Astrocyte (in vitro differentiated cells and primary cell): ENCODE measurements around the gene HSPA4L. TPM values are rescaled to one million over a fixed set of nuclear protein-coding genes. Genes with fewer than 3 reads are reported as not detected.

Experiments
- DNase-seq: peaks from one replicate; pipeline ENCODE4 v3.0.0-alpha.2; 2010; ENCODE audit warnings: low read depth
- FAIRE-seq: peaks from 2 replicates; lab custom pipeline; 2011; peaks lifted over from hg19 to GRCh38; lab: Jason Lieb, UNC
- H2AFZ ChIP-seq: 2 replicates; pipeline ENCODE4 v1.6.0; 2012; ENCODE audit warnings: low read depth, low read length, inconsistent platforms
- H3K27ac ChIP-seq: 2 replicates; pipeline ENCODE4 v1.5.1; 2011; ENCODE audit warnings: low read depth, low read length, inconsistent platforms
- H3K27me3 ChIP-seq: 2 replicates; pipeline ENCODE4 v1.6.0; 2011; ENCODE audit warnings: low read length, inconsistent platforms; ENCODE audit not compliant: insufficient read depth
- H3K36me3 ChIP-seq: 2 replicates; pipeline ENCODE4 v1.5.1; 2011; ENCODE audit warnings: low read length, inconsistent platforms; ENCODE audit not compliant: insufficient read depth
- H3K4me1 ChIP-seq: 2 replicates; pipeline ENCODE4 v1.5.1; 2011; ENCODE audit warnings: low read length, inconsistent platforms; ENCODE audit not compliant: insufficient read depth
- H3K4me2 ChIP-seq: 2 replicates; pipeline ENCODE4 v1.6.0; 2012; ENCODE audit warnings: low read length, inconsistent platforms
- H3K4me3 ChIP-seq: 2 replicates; pipeline ENCODE4 v1.5.1; 2011; ENCODE audit warnings: low read depth, mild to moderate bottlenecking, low read length, inconsistent platforms; ENCODE audit not compliant: insufficient read depth
- H3K79me2 ChIP-seq: 2 replicates; pipeline ENCODE4 v1.6.0; 2012; ENCODE audit warnings: mild to moderate bottlenecking, low read length, inconsistent platforms; ENCODE audit not compliant: insufficient read depth
- H3K9ac ChIP-seq: 2 replicates; pipeline ENCODE4 v1.6.0; 2012; ENCODE audit warnings: mild to moderate bottlenecking, low read length, inconsistent platforms
- H3K9me3 ChIP-seq: 2 replicates; pipeline ENCODE4 v1.5.1; 2012; ENCODE audit warnings: low read depth, mild to moderate bottlenecking, low read length, inconsistent platforms; ENCODE audit not compliant: insufficient read depth
- H4K20me1 ChIP-seq: 2 replicates; pipeline ENCODE4 v1.6.0; 2012; ENCODE audit warnings: low read length, inconsistent platforms; ENCODE audit not compliant: insufficient read depth
- H3K27ac Mint-ChIP-seq: one replicate; pipeline ENCODE4 v1.8.0; 2021; ENCODE audit warnings: mild to moderate bottlenecking, mixed read lengths; ENCODE audit not compliant: unreplicated experiment
- H3K27me3 Mint-ChIP-seq: one replicate; pipeline ENCODE4 v1.8.0; 2021; ENCODE audit warnings: low read depth, mixed read lengths; ENCODE audit not compliant: unreplicated experiment
- H3K36me3 Mint-ChIP-seq: one replicate; pipeline ENCODE4 v1.8.0; 2021; ENCODE audit warnings: low read depth, mixed read lengths; ENCODE audit not compliant: unreplicated experiment
- H3K4me1 Mint-ChIP-seq: one replicate; pipeline ENCODE4 v1.8.0; 2021; ENCODE audit warnings: low read depth, mixed read lengths; ENCODE audit not compliant: unreplicated experiment
- H3K4me3 Mint-ChIP-seq: one replicate; pipeline ENCODE4 v1.8.0; 2021; ENCODE audit warnings: mild to moderate bottlenecking, moderate library complexity, mixed read lengths; ENCODE audit not compliant: unreplicated experiment
- H3K9me3 Mint-ChIP-seq: one replicate; pipeline ENCODE4 v1.8.0; 2021; ENCODE audit warnings: mild to moderate bottlenecking, mixed read lengths; ENCODE audit not compliant: unreplicated experiment
- EZH2 ChIP-seq: IDR thresholded peaks from 2 replicates; pipeline ENCODE4 v1.6.1; 2012; ENCODE audit warnings: mild to moderate bottlenecking, low read length, inconsistent platforms; ENCODE audit not compliant: insufficient read depth
- total RNA-seq: library from RNA; stranded (reverse); gene quantifications from 2 replicates; pipeline ENCODE4 v1.2.1, GENCODE V29; 2021
- TF ChIP-seq, protein P1 (sequence below): IDR thresholded peaks from 2 replicates; pipeline ENCODE4 v1.5.1; 2011; ENCODE audit warnings: low read depth, mild to moderate bottlenecking, inconsistent platforms, low read length, moderate library complexity; ENCODE audit not compliant: insufficient read depth

HSPA4L gene
- total RNA-seq, 1 donor from 2014 or later, result 8.9 TPM

DNA sequence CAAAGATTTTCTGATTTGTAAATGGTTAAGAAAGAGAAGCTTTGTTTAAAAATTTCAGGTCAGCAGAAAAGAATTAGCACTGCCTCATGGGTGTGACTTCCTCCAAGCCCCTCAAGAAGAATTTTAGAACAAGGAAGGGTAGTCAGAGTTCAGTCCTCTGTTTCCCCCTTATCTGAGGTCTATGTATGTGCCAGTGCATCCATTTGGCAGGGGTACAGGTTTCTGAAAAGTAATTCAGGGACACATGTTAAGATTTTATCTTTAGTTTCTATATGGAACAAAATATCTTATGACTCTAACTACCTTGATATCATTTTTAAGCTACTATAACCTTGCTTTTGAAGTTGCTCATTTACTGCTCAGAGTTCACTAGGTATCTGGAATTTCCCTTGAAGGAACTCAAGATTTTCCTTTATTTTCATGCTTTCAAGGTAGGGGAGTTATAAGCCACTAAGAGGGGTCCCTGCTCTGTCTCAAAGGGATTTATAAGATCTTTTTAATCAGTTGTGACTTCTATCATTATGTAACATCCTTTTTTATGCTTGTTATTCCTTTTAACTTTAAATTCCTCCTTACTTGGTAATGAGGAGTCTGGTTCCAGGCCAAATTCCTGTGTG lies 74.2 kb downstream of the HSPA4L start:
- H3K4me3 ChIP-seq, result no peak overlapping the region
- no peaks in the 10 kb centered on the region for H3K9me3 ChIP-seq
- Mint-ChIP-seq H3K9me3 (peaks cover 10% of the 10 kb centered on the region), H3K4me1 (peaks cover 18% of the 10 kb centered on the region), H3K27me3 (no peaks in the 10 kb centered on the region), H3K36me3 (peaks cover 4% of the 10 kb centered on the region), H3K27ac (peak overlapping the region; percentile 85), H3K4me3 (no peak overlapping the region)
- no peaks in the 10 kb centered on the region for H3K36me3 ChIP-seq
- no peaks in the 10 kb centered on the region for H4K20me1 ChIP-seq
- peaks cover 12% of the 10 kb centered on the region for H3K4me1 ChIP-seq
- H2AFZ ChIP-seq, result no peak overlapping the region
- no peaks in the 10 kb centered on the region for H3K79me2 ChIP-seq
- H3K4me2 ChIP-seq, result peak overlapping the region; percentile 73
- FAIRE-seq (no peak), DNase-seq (no peak)
- no peak overlapping the region for H3K9ac ChIP-seq
- H3K27me3 ChIP-seq, result no peaks in the 10 kb centered on the region
- no peak overlapping the region for H3K27ac ChIP-seq
- TF ChIP-seq EZH2, result no peak
- TF ChIP-seq, protein P1, sequence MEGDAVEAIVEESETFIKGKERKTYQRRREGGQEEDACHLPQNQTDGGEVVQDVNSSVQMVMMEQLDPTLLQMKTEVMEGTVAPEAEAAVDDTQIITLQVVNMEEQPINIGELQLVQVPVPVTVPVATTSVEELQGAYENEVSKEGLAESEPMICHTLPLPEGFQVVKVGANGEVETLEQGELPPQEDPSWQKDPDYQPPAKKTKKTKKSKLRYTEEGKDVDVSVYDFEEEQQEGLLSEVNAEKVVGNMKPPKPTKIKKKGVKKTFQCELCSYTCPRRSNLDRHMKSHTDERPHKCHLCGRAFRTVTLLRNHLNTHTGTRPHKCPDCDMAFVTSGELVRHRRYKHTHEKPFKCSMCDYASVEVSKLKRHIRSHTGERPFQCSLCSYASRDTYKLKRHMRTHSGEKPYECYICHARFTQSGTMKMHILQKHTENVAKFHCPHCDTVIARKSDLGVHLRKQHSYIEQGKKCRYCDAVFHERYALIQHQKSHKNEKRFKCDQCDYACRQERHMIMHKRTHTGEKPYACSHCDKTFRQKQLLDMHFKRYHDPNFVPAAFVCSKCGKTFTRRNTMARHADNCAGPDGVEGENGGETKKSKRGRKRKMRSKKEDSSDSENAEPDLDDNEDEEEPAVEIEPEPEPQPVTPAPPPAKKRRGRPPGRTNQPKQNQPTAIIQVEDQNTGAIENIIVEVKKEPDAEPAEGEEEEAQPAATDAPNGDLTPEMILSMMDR, result no peak

DNA sequence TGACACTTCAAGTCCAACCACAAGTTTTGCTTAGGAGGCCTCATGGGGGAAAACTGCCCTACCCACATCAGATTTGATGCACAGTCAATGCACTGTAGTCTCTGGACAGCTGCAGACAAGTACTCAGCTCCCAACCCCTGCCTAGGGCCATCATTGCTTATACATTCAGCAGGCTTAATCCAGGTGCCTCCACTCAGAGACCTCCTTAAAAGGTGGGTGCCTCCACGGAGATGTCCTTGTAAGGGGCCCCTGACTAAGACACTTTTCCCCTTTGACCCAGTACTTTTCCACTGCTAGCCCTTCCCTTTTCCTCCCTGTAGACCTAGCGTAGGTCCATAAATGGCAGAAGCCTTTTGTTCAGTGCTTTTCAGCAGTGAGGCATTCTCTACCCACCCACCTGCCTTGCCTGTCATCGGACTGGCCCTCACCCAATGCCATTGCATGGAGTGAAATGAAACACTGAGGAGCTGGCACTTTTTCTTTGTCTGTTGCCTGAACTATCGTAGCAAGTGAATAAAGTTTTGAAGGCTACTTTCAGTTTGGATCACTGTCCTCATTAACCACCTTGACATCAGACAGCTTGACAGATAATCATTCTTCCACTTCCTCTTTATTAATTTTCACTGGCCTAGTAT lies 74.8 kb downstream of the HSPA4L start:
- H3K9ac ChIP-seq, result no peak overlapping the region
- H3K4me2 ChIP-seq, result peak overlapping the region; percentile 73
- Mint-ChIP-seq H3K4me3 (no peak overlapping the region), H3K4me1 (peaks cover 18% of the 10 kb centered on the region), H3K27me3 (no peaks in the 10 kb centered on the region), H3K27ac (peak overlapping the region; percentile 85), H3K9me3 (peaks cover 7% of the 10 kb centered on the region), H3K36me3 (peaks cover 4% of the 10 kb centered on the region)
- no peak for FAIRE-seq
- H3K27me3 ChIP-seq, result no peaks in the 10 kb centered on the region
- peaks cover 12% of the 10 kb centered on the region for H3K4me1 ChIP-seq
- no peaks in the 10 kb centered on the region for H3K36me3 ChIP-seq
- H3K27ac ChIP-seq, result no peak overlapping the region
- peak overlapping the region; percentile 35 for H3K4me3 ChIP-seq
- peak; percentile 95 for DNase-seq
- no peaks in the 10 kb centered on the region for H4K20me1 ChIP-seq
- no peaks in the 10 kb centered on the region for H3K79me2 ChIP-seq
- TF ChIP-seq, protein P1, result no peak
- TF ChIP-seq EZH2, result no peak
- H3K9me3 ChIP-seq, result no peaks in the 10 kb centered on the region
- peak overlapping the region; percentile 33 for H2AFZ ChIP-seq

DNA sequence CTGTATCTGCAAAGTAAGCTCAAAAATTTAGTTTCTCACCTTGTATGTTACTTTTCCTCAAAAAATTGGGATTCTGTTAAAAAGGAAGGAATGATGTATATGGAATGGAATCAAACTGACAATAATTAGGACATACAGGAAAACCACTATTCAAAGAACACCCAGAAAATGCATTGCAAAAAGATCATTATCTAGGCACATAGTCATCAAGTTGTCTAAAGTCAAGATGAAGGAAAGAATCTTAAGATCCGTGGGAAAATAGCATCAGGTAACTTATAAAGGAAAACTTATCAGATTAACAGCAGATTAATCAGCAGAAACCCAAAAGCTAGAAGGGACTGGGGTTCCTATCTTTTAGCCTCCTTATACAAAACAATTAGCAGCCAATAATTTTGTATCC lies 75.5 kb downstream of the HSPA4L start:
- no peaks in the 10 kb centered on the region for H3K36me3 ChIP-seq
- Mint-ChIP-seq H3K4me3 (no peak overlapping the region), H3K4me1 (peaks cover 18% of the 10 kb centered on the region), H3K27me3 (no peaks in the 10 kb centered on the region), H3K27ac (peak overlapping the region; percentile 6), H3K9me3 (peaks cover 9% of the 10 kb centered on the region), H3K36me3 (peaks cover 4% of the 10 kb centered on the region)
- no peak overlapping the region for H3K27ac ChIP-seq
- FAIRE-seq (no peak), DNase-seq (no peak)
- H4K20me1 ChIP-seq, result no peaks in the 10 kb centered on the region
- H3K4me3 ChIP-seq, result no peak overlapping the region
- TF ChIP-seq, protein P1, result no peak
- TF ChIP-seq EZH2, result no peak
- H3K9ac ChIP-seq, result no peak overlapping the region
- peaks cover 12% of the 10 kb centered on the region for H3K4me1 ChIP-seq
- H3K4me2 ChIP-seq, result no peak overlapping the region
- H2AFZ ChIP-seq, result no peak overlapping the region
- H3K27me3 ChIP-seq, result no peaks in the 10 kb centered on the region
- H3K79me2 ChIP-seq, result no peaks in the 10 kb centered on the region
- no peaks in the 10 kb centered on the region for H3K9me3 ChIP-seq
